ENCODE results near the gene CCDC112.

GRCh38 chr5:115264786-115265185, 31.7 kb downstream of the CCDC112 start:
- TF ChIP-seq CTCF (IDR thresholded peaks at IDR 0.05), result no peak
- no peak for TF ChIP-seq POLR2A (IDR thresholded peaks at IDR 0.05)

All from thyroid gland (tissue), 4 donors.